HepG2 (cell line): ENCODE measurements around the gene TTC31. TPM values are rescaled to one million over a fixed set of nuclear protein-coding genes. Genes with fewer than 3 reads are reported as not detected.

Experiments used
- ATF4 ChIP-seq, 2 experiments: fragments of 450-650 bp in 1 of 2; sonication (generic) in 1 of 2; formaldehyde crosslinking; IDR thresholded peaks; 2 replicates each; pipeline versions ENCODE4 v1.5.0 to v1.8.0; 2020 to 2022; ENCODE audit warnings: mild to moderate bottlenecking in 1 of 2, missing genetic modification reagents in 1 of 2
- MATR3 ChIP-seq: sonication (generic); formaldehyde crosslinking; IDR thresholded peaks from 2 replicates; pipeline ENCODE4 v1.4.0; 2020; ENCODE audit warnings: missing genetic modification reagents
- MAZ ChIP-seq, 2 experiments: sonication (generic) in 1 of 2; formaldehyde crosslinking in 1 of 2; IDR thresholded peaks; 2 replicates each; pipeline versions ENCODE4 v1.5.0 to v1.6.1; 2012 to 2020; ENCODE audit warnings: low read depth in 2 of 2, mild to moderate bottlenecking in 2 of 2, borderline replicate concordance in 1 of 2, improper control_type of control experiment in 1 of 2, low read length in 1 of 2, missing genetic modification reagents in 1 of 2, moderate library complexity in 1 of 2
- MED1 ChIP-seq: sonication (generic); formaldehyde crosslinking; IDR thresholded peaks from 2 replicates; pipeline ENCODE4 v1.4.0; 2020; ENCODE audit warnings: missing genetic modification reagents
- RBM22 ChIP-seq: fragments of 200-400 bp; formaldehyde crosslinking; optimal IDR thresholded peaks from 2 replicates; pipeline ENCODE3; 2017; ENCODE audit warnings: mild to moderate bottlenecking, low read length, moderate library complexity
- SKIL ChIP-seq: sonication (generic); formaldehyde crosslinking; IDR thresholded peaks from 2 replicates; pipeline ENCODE4 v1.8.0; 2022; ENCODE audit warnings: missing genetic modification reagents, mild to moderate bottlenecking, moderate library complexity, borderline replicate concordance
- TBL1XR1 ChIP-seq: fragments of 150-350 bp; IDR thresholded peaks from 2 replicates; pipeline ENCODE4 v1.6.1; 2014; ENCODE audit warnings: borderline replicate concordance, low read length; ENCODE audit not compliant: partially characterized antibody
- ZFP36L2 ChIP-seq: sonication (generic); formaldehyde crosslinking; IDR thresholded peaks from 2 replicates; pipeline ENCODE4 v1.4.0; 2020; ENCODE audit warnings: missing genetic modification reagents
- ZNF335 ChIP-seq: sonication (generic); formaldehyde crosslinking; IDR thresholded peaks from 2 replicates; pipeline ENCODE4 v1.4.0; 2020; ENCODE audit warnings: missing genetic modification reagents
- ZNF337 ChIP-seq: sonication (generic); formaldehyde crosslinking; IDR thresholded peaks from 2 replicates; pipeline ENCODE4 v1.5.1; 2020; ENCODE audit warnings: missing genetic modification reagents, low read depth, mild to moderate bottlenecking, borderline replicate concordance
- ZNF44 ChIP-seq: sonication (generic); formaldehyde crosslinking; IDR thresholded peaks from 2 replicates; pipeline ENCODE4 v1.5.1; 2020; ENCODE audit warnings: mild to moderate bottlenecking, missing genetic modification reagents
- ZNF503 ChIP-seq: sonication (generic); formaldehyde crosslinking; IDR thresholded peaks from 2 replicates; pipeline ENCODE4 v1.4.0; 2020; ENCODE audit warnings: missing genetic modification reagents
- ZNF543 ChIP-seq: sonication (generic); formaldehyde crosslinking; IDR thresholded peaks from 2 replicates; pipeline ENCODE4 v1.4.0; 2020; ENCODE audit warnings: mild to moderate bottlenecking, missing genetic modification reagents
- ZNF709 ChIP-seq: sonication (generic); formaldehyde crosslinking; IDR thresholded peaks from 2 replicates; pipeline ENCODE4 v1.5.0; 2020; ENCODE audit warnings: mild to moderate bottlenecking, missing genetic modification reagents
- ZNF747 ChIP-seq: sonication (generic); formaldehyde crosslinking; IDR thresholded peaks from 2 replicates; pipeline ENCODE4 v1.8.1; 2023; ENCODE audit warnings: missing genetic modification reagents, mild to moderate bottlenecking, borderline replicate concordance
- polyA plus RNA-seq, 8 experiments: library from polyadenylated mRNA; depleted of rRNA in 3 of 8; stranded (reverse) in 7 of 8; unstranded in 1 of 8; fragments of >200 nt; fragmentation: Illumina TruSeq in 4 of 8; extraction: Trizol in 4 of 8; gene quantifications; 2 replicates each; pipeline versions ENCODE4 v1.2.1 to v1.2.3, GENCODE V29; 2011 to 2016; ENCODE audit warnings: low read depth in 4 of 8, missing spikeins in 1 of 8, mixed read lengths in 1 of 8; ENCODE audit not compliant: insufficient read depth in 1 of 8
- total RNA-seq, 5 experiments: library from RNA; depleted of rRNA; stranded (reverse); fragments of >200 nt; fragmentation: Illumina TruSeq; extraction: Trizol; gene quantifications; 2 replicates each; pipeline ENCODE4 v1.2.3, GENCODE V29; 2016; ENCODE audit warnings: low read depth in 1 of 5
- TF ChIP-seq, protein P1 (sequence below): sonication (generic); formaldehyde crosslinking; IDR thresholded peaks from 2 replicates; pipeline ENCODE4 v1.8.0; 2022; ENCODE audit warnings: missing genetic modification reagents, mild to moderate bottlenecking, borderline replicate concordance
- TF ChIP-seq, protein P2 (sequence below), 2 experiments: IDR thresholded peaks; 2 replicates each; pipeline ENCODE4 v1.6.1; 2011 to 2012; ENCODE audit warnings: low read length in 2 of 2, borderline replicate concordance in 1 of 2, low read depth in 1 of 2, mild to moderate bottlenecking in 1 of 2, moderate library complexity in 1 of 2

The TTC31 gene
- total and polyA plus RNA-seq, 2 of the 13 experiments (the other 11 are each of a cell fraction or from before 2014, with no cell fraction given): 28.3 to 39.5 TPM

- TF ChIP-seq MATR3 (no peak), ZNF337 (CRISPR knock-in tag) (no peak), ZNF747 (no peak), MAZ (IDR thresholded peaks at IDR 0.05; ENCODE audit: borderline replicate concordance, low read depth, low read length) (no peak), MAZ (CRISPR knock-in tag; IDR thresholded peaks at IDR 0.05; ENCODE audit: low read depth) (no peak), ZNF44 (0 out of 2 replicates have a peak, but pooled peaks have one; percentile 83), ZFP36L2 (CRISPR knock-in tag) (no peak), RBM22 (peak; percentile 70), TBL1XR1 (no peak), ZNF503 (CRISPR knock-in tag) (no peak), SKIL (CRISPR knock-in tag) (no peak), ATF4 (CRISPR knock-in tag; IDR thresholded peaks at IDR 0.05) (no peak), MED1 (CRISPR knock-in tag) (no peak), ZNF335 (no peak; the same call in 1 of the 2 replicates), ZNF543 (no peak), ZNF709 (CRISPR knock-in tag) (no peak)
- TF ChIP-seq, protein P1, sequence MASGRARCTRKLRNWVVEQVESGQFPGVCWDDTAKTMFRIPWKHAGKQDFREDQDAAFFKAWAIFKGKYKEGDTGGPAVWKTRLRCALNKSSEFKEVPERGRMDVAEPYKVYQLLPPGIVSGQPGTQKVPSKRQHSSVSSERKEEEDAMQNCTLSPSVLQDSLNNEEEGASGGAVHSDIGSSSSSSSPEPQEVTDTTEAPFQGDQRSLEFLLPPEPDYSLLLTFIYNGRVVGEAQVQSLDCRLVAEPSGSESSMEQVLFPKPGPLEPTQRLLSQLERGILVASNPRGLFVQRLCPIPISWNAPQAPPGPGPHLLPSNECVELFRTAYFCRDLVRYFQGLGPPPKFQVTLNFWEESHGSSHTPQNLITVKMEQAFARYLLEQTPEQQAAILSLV (CRISPR knock-in tag): peak; percentile 14; the same call in 1 of the 2 replicates
- TF ChIP-seq, protein P2, sequence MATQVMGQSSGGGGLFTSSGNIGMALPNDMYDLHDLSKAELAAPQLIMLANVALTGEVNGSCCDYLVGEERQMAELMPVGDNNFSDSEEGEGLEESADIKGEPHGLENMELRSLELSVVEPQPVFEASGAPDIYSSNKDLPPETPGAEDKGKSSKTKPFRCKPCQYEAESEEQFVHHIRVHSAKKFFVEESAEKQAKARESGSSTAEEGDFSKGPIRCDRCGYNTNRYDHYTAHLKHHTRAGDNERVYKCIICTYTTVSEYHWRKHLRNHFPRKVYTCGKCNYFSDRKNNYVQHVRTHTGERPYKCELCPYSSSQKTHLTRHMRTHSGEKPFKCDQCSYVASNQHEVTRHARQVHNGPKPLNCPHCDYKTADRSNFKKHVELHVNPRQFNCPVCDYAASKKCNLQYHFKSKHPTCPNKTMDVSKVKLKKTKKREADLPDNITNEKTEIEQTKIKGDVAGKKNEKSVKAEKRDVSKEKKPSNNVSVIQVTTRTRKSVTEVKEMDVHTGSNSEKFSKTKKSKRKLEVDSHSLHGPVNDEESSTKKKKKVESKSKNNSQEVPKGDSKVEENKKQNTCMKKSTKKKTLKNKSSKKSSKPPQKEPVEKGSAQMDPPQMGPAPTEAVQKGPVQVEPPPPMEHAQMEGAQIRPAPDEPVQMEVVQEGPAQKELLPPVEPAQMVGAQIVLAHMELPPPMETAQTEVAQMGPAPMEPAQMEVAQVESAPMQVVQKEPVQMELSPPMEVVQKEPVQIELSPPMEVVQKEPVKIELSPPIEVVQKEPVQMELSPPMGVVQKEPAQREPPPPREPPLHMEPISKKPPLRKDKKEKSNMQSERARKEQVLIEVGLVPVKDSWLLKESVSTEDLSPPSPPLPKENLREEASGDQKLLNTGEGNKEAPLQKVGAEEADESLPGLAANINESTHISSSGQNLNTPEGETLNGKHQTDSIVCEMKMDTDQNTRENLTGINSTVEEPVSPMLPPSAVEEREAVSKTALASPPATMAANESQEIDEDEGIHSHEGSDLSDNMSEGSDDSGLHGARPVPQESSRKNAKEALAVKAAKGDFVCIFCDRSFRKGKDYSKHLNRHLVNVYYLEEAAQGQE (IDR thresholded peaks at IDR 0.05; ENCODE audit: borderline replicate concordance in 1 of 2, low read depth in 1 of 2, low read length in 2 of 2): peak in 1 of 2 experiments; percentile 85; a peak in 2 of 4 replicates
Observed at GRCh38 chr2:74501335-74502071, 18.6 kb downstream of the TTC31 start (continued).
